ENCODE data around the gene DPEP2. TPM values are rescaled to one million over a fixed set of nuclear protein-coding genes. Genes with fewer than 3 reads are reported as not detected.
"Not testable (repeated sequence)": the region's sequence is repeated elsewhere in the genome, so short reads cannot be mapped to it uniquely, and the experiment has no call there.

The DPEP2 gene
- total RNA-seq, 2 experiments from 2014 or later, result 3.2 to 3.8 TPM

GRCh38 chr16:68028996-68029395 lies 29.7 kb upstream of the DPEP2 start:
- H3K27me3 Mint-ChIP-seq, result no peaks in the 10 kb centered on the region
- no peak for ATAC-seq
- peaks cover 22% of the 10 kb centered on the region for H3K36me3 Mint-ChIP-seq (ENCODE audit: low read depth)
- intact Hi-C loops (cut with DNase I, micrococcal nuclease), result no loop called here
- H3K9me3 Mint-ChIP-seq (ENCODE audit: low read depth), result no peaks in the 10 kb centered on the region
- H3K4me3 Mint-ChIP-seq, result no peak overlapping the region
- no peak overlapping the region for H3K27ac Mint-ChIP-seq
- H3K4me1 Mint-ChIP-seq, result peaks cover 6% of the 10 kb centered on the region
- ChIA-PET CTCF (interaction anchor here (0.6 to 3.5 kb wide), 5 partner anchors 9 to 696 kb away, joined by 3 to 16 read pairs (median 4); no protein-coding TSS in a partner anchor), POLR2A (interaction anchor here (0.7 kb wide), 1 partner anchor 16 kb away, joined by 6 read pairs; no protein-coding TSS in a partner anchor)
- DNase-seq, result no peak

- peak; percentile 95 for DNase-seq
- ATAC-seq, result peak; percentile 89
- Mint-ChIP-seq H3K9me3 (ENCODE audit: low read depth) (no peaks in the 10 kb centered on the region), H3K27me3 (no peaks in the 10 kb centered on the region), H3K36me3 (ENCODE audit: low read depth) (peaks cover 26% of the 10 kb centered on the region), H3K27ac (peak within 1 kb of the TSS; percentile 97), H3K4me3 (peak within 1 kb of the TSS; percentile 95), H3K4me1 (peaks cover 23% of the 10 kb centered on the region)
- CTCF ChIA-PET, result interaction anchor here (0.7 to 2.0 kb wide), 11 partner anchors 9 to 118 kb away, joined by 3 to 8 read pairs (median 4); partner anchors contain the start of genes DPEP2 and NFATC3
- POLR2A ChIA-PET, result interaction anchor here (0.6 to 3.5 kb wide), 8 partner anchors 12 to 1185 kb away, joined by 3 to 21 read pairs (median 4); partner anchors contain the start of genes DPEP2, RANBP10 and TSNAXIP1
- intact Hi-C loops (cut with DNase I, micrococcal nuclease), result loop anchor here (1.0 to 2.0 kb wide), 9 partner anchors 30 to 216 kb away; partner anchors contain the start of genes CENPT (in 1 of the 2), EDC4 (in 1 of the 2), NUTF2 (in 1 of the 2) and PSKH1 (in 1 of the 2)
Measured at GRCh38 chr16:68022728-68023537, 23.6 kb upstream of the DPEP2 start, which contains the start of the genes DDX28 and DUS2. Gene DDX28, minus strand, starts transcription at chr16:68023232. Its CDS starts 30 bp downstream, at chr16:68023202. Gene DUS2, plus strand, starts transcription at chr16:68023284. Its CDS starts 14,740 bp downstream, at chr16:68038024.

- Mint-ChIP-seq H3K27me3 (no peaks in the 10 kb centered on the region), H3K4me3 (peak overlapping the region; percentile 95), H3K27ac (peak overlapping the region; percentile 97), H3K4me1 (peaks cover 23% of the 10 kb centered on the region), H3K9me3 (ENCODE audit: low read depth) (no peaks in the 10 kb centered on the region), H3K36me3 (ENCODE audit: low read depth) (peaks cover 20% of the 10 kb centered on the region)
- intact Hi-C loops (cut with DNase I, micrococcal nuclease), result loop anchor here (1.0 to 2.0 kb wide), 4 partner anchors 30 to 216 kb away; partner anchors contain the start of genes CENPT (in 1 of the 2), EDC4 (in 1 of the 2), NUTF2 (in 1 of the 2) and RANBP10 (in 1 of the 2)
- no peak for DNase-seq
- ChIA-PET CTCF (interaction anchor here (0.7 to 2.0 kb wide), 11 partner anchors 12 to 208 kb away, joined by 3 to 7 read pairs (median 3); no protein-coding TSS in a partner anchor), POLR2A (interaction anchor here (0.6 to 3.5 kb wide), 4 partner anchors 23 to 216 kb away, joined by 3 to 21 read pairs (median 4); partner anchors contain the start of genes DPEP2, RANBP10 and TSNAXIP1)
- ATAC-seq, result peak; percentile 23
Measured at GRCh38 chr16:68022278-68022727, 23.0 kb upstream of the DPEP2 start.

GRCh38 chr16:68021490-68021889 lies 22.2 kb upstream of the DPEP2 start:
- H3K4me3 Mint-ChIP-seq, result peak overlapping the region; percentile 95
- H3K27me3 Mint-ChIP-seq, result no peaks in the 10 kb centered on the region
- CTCF ChIA-PET, result interaction anchor here (0.7 to 2.0 kb wide), 8 partner anchors 14 to 207 kb away, joined by 3 to 7 read pairs (median 4); no protein-coding TSS in a partner anchor
- DNase-seq, result no peak
- peaks cover 19% of the 10 kb centered on the region for H3K36me3 Mint-ChIP-seq (ENCODE audit: low read depth)
- POLR2A ChIA-PET, result interaction anchor here (0.6 to 3.5 kb wide), 2 partner anchors 22 to 203 kb away, joined by 5 to 21 read pairs; partner anchors contain the start of gene DPEP2
- H3K4me1 Mint-ChIP-seq, result peaks cover 23% of the 10 kb centered on the region
- intact Hi-C loops (cut with DNase I, micrococcal nuclease), result no loop called here
- H3K27ac Mint-ChIP-seq, result peak overlapping the region; percentile 55
- no peak for ATAC-seq
- H3K9me3 Mint-ChIP-seq (ENCODE audit: low read depth), result no peaks in the 10 kb centered on the region

GRCh38 chr16:68019167-68019680 lies 19.9 kb upstream of the DPEP2 start:
- CTCF ChIA-PET, result interaction anchor here (1.1 to 1.2 kb wide), 2 partner anchors 20 to 65 kb away, joined by 3 read pairs; partner anchors contain the start of gene DPEP2
- Mint-ChIP-seq H3K4me3 (no peak overlapping the region), H3K27me3 (no peaks in the 10 kb centered on the region), H3K9me3 (ENCODE audit: low read depth) (no peaks in the 10 kb centered on the region), H3K36me3 (ENCODE audit: low read depth) (peaks cover 12% of the 10 kb centered on the region), H3K27ac (no peak overlapping the region), H3K4me1 (peaks cover 19% of the 10 kb centered on the region)
- POLR2A ChIA-PET, result no interaction called here
- ATAC-seq, result no peak
- no peak for DNase-seq
- intact Hi-C loops (cut with DNase I, micrococcal nuclease), result no loop called here

- H3K27me3 Mint-ChIP-seq, result no peaks in the 10 kb centered on the region
- no peaks in the 10 kb centered on the region for H3K9me3 Mint-ChIP-seq (ENCODE audit: low read depth)
- DNase-seq (no peak), ATAC-seq (no peak)
- CTCF ChIA-PET, result interaction anchor here (0.6 to 1.1 kb wide), 2 partner anchors 10 to 14 kb away, joined by 3 read pairs; no protein-coding TSS in a partner anchor
- no peaks in the 10 kb centered on the region for H3K36me3 Mint-ChIP-seq (ENCODE audit: low read depth)
- intact Hi-C loops (cut with DNase I, micrococcal nuclease), result no loop called here
- H3K4me1 Mint-ChIP-seq, result peaks cover 8% of the 10 kb centered on the region
- no peak within 1 kb of the TSS for H3K4me3 Mint-ChIP-seq
- H3K27ac Mint-ChIP-seq, result no peak within 1 kb of the TSS
- POLR2A ChIA-PET, result interaction anchor here (1.0 kb wide), 1 partner anchor 45 kb away, joined by 4 read pairs; no protein-coding TSS in a partner anchor
Measured at GRCh38 chr16:68015681-68016080, 16.4 kb upstream of the DPEP2 start, which contains the start of gene DPEP2NB. Gene DPEP2NB, minus strand, starts transcription at chr16:68015911. Its CDS starts 141 bp downstream, at chr16:68015770.

- peaks cover 8% of the 10 kb centered on the region for H3K4me1 Mint-ChIP-seq
- no peaks in the 10 kb centered on the region for H3K9me3 Mint-ChIP-seq (ENCODE audit: low read depth)
- intact Hi-C loops (cut with DNase I, micrococcal nuclease), result no loop called here
- H3K27ac Mint-ChIP-seq, result no peak overlapping the region
- CTCF ChIA-PET, result interaction anchor here (0.7 to 1.6 kb wide), 2 partner anchors 32 to 413 kb away, joined by 3 read pairs; no protein-coding TSS in a partner anchor
- H3K36me3 Mint-ChIP-seq (ENCODE audit: low read depth), result no peaks in the 10 kb centered on the region
- POLR2A ChIA-PET, result no interaction called here
- H3K27me3 Mint-ChIP-seq, result no peaks in the 10 kb centered on the region
- H3K4me3 Mint-ChIP-seq, result no peak overlapping the region
- ATAC-seq, result peak; percentile 72
- DNase-seq, result peak; percentile 21
Measured at GRCh38 chr16:68013440-68013839, 14.2 kb upstream of the DPEP2 start.

GRCh38 chr16:68009872-68010271 lies 10.6 kb upstream of the DPEP2 start:
- H3K4me1 Mint-ChIP-seq, result peaks cover 26% of the 10 kb centered on the region

GRCh38 chr16:68009157-68009735 lies 10.0 kb upstream of the DPEP2 start:
- Mint-ChIP-seq H3K9me3 (ENCODE audit: low read depth) (no peaks in the 10 kb centered on the region), H3K4me1 (peaks cover 28% of the 10 kb centered on the region), H3K27ac (no peak overlapping the region), H3K27me3 (no peaks in the 10 kb centered on the region), H3K36me3 (ENCODE audit: low read depth) (no peaks in the 10 kb centered on the region), H3K4me3 (no peak overlapping the region)
- CTCF ChIA-PET, result interaction anchor here (1.2 kb wide), 2 partner anchors 24 to 32 kb away, joined by 3 to 4 read pairs; no protein-coding TSS in a partner anchor
- POLR2A ChIA-PET, result no interaction called here
- ATAC-seq, result no peak
- intact Hi-C loops (cut with DNase I, micrococcal nuclease), result no loop called here
- DNase-seq, result no peak

More at GRCh38 chr16:68009872-68010271, 10.6 kb upstream of the DPEP2 start:
- H3K9me3 Mint-ChIP-seq (ENCODE audit: low read depth); DNase-seq; intact Hi-C loops (cut with DNase I, micrococcal nuclease); POLR2A ChIA-PET; H3K27me3 Mint-ChIP-seq; CTCF ChIA-PET; H3K4me3 Mint-ChIP-seq; H3K36me3 Mint-ChIP-seq (ENCODE audit: low read depth); ATAC-seq; H3K27ac Mint-ChIP-seq: not testable (repeated sequence)

- Mint-ChIP-seq H3K36me3 (ENCODE audit: low read depth) (no peaks in the 10 kb centered on the region), H3K4me3 (peak overlapping the region; percentile 30), H3K9me3 (ENCODE audit: low read depth) (no peaks in the 10 kb centered on the region), H3K27ac (peak overlapping the region; percentile 86), H3K4me1 (peaks cover 24% of the 10 kb centered on the region), H3K27me3 (no peaks in the 10 kb centered on the region)
- ATAC-seq, result peak; percentile 83
- CTCF ChIA-PET, result interaction anchor here (0.6 to 1.7 kb wide), 9 partner anchors 9 to 682 kb away, joined by 3 to 11 read pairs (median 3); partner anchors contain the start of genes DDX28, DPEP2NB and DUS2
- POLR2A ChIA-PET, result interaction anchor here (0.6 kb wide), 2 partner anchors 37 to 187 kb away, joined by 3 to 6 read pairs; no protein-coding TSS in a partner anchor
- intact Hi-C loops (cut with DNase I, micrococcal nuclease), result no loop called here
- peak; percentile 47 for DNase-seq
Measured at GRCh38 chr16:68005786-68006286, 6.6 kb upstream of the DPEP2 start.
